SKM-1 treated with dmso at 0.1 percent for 144 hours (cell line): ENCODE data around the gene DCP1A.

Source experiments
- DNase-seq: peaks from one replicate; lab custom pipeline; 2025; ENCODE audit not compliant: unreplicated experiment; lab: John Stamatoyannopoulos, UW

DCP1A gene

DNA sequence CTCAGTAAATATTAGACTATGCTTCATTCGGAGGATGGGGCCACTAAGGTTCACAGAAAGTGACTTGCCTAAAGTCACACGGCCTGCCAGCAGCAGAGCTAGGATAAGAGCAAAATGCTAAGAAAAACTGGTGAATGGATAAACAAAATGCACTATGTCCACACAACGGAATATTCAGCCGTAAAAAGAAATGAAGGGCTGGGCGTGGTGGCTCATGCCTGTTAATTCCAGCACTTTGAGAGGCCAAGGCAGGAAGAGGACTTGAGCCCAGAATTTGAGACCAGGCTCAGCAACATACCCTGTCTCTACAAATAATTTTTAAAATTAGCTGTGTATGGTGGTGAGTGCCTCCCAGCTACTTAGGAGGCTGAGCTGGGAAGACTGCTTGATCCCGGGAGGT, 99.2 kb downstream of the DCP1A start:
- no peak for DNase-seq

GRCh38 chr3:53247619-53248018, 99.7 kb downstream of the DCP1A start:
- no peak for DNase-seq

GRCh38 chr3:53244271-53244670, 103.1 kb downstream of the DCP1A start:
- DNase-seq, result no peak

DNA sequence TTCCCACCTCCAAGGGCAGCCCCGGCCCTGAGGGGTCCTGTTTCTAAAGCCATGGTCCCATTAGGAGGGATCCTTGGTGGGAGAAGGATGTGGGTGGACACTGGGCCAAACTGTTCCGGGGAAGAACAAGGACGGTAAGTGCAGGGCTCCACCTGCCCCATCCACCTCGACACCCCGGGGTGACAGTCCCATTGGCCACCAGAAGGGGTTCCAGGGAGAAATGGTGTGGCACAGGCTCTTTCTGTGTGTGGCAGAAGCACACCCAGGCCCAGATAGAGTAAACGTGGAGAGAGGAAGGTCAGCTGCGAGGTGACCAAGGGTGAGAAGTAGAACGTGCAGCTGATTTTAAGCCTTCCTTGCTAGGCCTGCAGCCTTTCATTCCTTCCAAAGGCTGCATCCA, 103.6 kb downstream of the DCP1A start:
- DNase-seq, result no peak

DNA sequence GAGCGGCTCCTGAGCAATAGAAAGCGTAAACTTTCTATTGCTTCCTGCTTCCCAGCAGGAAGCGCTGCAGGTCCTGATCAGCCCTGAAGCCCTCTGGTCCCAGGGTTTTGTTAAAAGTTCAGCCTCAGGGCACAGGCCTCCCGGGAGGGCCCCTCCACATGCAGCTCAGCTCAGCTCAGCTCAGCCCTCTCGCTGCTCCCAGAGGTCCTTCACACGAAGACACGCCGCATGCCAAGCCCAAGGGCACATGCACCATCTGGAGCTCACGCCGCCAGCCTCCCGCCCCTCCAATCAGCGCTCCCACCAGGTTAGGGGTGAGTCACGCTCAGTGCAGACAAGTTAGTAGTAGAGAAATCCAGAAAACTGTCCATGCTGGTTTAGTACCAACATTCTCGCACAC, 104.2 kb downstream of the DCP1A start:
- DNase-seq, result no peak

- peak; percentile 18 for DNase-seq
Measured at GRCh38 chr3:53242642-53243041, 104.7 kb downstream of the DCP1A start.

GRCh38 chr3:53242155-53242554, 105.2 kb downstream of the DCP1A start:
- DNase-seq, result no peak

- DNase-seq, result no peak
Measured at GRCh38 chr3:53240989-53241972, 106.1 kb downstream of the DCP1A start.

GRCh38 chr3:53239800-53240199, 107.5 kb downstream of the DCP1A start:
- no peak for DNase-seq

- no peak for DNase-seq
Measured at GRCh38 chr3:53238886-53239285, 108.5 kb downstream of the DCP1A start.

DNA sequence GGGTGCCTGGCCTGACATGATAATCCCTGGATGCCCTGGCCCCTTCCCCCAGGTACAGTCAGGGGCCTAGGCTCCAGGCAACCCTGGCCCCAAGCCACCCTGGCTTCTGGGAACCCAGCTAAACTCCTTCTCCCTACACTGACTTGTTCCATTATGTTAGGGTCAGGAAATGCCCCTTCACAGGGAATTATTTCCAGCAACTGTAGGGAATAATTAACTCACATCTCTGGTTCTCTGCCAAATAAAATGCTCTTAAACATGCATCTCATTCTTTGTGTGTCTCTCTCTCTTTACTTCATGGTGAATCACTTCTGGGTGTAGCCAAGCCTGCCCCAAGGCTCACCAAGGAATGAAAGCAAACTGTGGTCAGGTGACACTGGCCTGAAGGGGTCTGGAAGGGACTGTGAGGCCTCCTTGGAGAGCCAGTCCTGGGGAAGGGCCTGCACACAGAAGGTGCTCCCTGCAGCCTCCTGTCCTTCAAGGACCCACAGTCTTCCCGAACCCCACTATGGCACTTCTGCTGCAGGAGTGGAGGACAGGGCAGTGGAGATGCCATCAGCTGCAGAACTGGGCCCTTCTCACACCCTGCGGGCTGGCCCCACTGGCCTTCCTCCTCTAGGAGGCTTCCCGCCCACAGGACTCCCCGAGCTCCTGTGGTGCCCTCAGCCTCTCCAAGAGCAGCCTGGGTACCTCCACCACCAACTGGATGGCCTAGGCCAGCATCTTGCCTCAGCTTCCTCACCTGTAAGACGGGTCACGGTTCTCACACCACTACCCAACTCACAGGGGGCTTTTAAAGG, 109.1 kb downstream of the DCP1A start:
- DNase-seq, result no peak

- DNase-seq, result peak; percentile 59
Measured at GRCh38 chr3:53236112-53236841, 111.1 kb downstream of the DCP1A start.

DNA sequence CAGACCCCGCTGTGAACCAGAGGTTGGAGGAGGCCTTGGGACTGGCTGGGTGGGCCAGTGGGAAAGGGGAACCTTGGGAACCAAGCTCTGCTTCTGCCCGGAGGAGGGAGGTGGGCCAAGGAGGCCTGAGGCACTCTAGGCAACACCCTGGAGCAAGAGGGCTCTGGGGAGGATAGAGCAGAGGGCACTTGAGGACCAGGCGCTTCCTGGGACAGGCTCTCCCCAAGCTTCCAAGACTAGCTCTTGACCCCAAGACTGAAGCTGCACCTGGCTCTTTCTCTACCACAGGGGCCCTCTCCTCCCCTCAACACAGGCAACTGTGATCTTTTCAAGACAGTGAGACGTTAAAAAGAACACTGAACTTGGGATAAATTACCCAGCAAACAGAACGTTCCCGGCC, 111.8 kb downstream of the DCP1A start:
- DNase-seq, result no peak

GRCh38 chr3:53234841-53235232, 112.5 kb downstream of the DCP1A start:
- DNase-seq, result no peak

GRCh38 chr3:53234130-53234840, 113.1 kb downstream of the DCP1A start:
- DNase-seq, result no peak
